22Rv1 (cell line): Measurements from ENCODE around the gene IARS2.

Experiments
- ZFX ChIP-seq: fragments of 450-650 bp; IDR thresholded peaks from 2 replicates; pipeline ENCODE4 v1.6.1; 2017; ENCODE audit warnings: antibody characterized with exemption, borderline replicate concordance
- TF ChIP-seq, protein P1 (sequence below): fragments of 450-650 bp; IDR thresholded peaks from 2 replicates; pipeline ENCODE4 v1.5.1; 2017; ENCODE audit warnings: mild to moderate bottlenecking

DNA sequence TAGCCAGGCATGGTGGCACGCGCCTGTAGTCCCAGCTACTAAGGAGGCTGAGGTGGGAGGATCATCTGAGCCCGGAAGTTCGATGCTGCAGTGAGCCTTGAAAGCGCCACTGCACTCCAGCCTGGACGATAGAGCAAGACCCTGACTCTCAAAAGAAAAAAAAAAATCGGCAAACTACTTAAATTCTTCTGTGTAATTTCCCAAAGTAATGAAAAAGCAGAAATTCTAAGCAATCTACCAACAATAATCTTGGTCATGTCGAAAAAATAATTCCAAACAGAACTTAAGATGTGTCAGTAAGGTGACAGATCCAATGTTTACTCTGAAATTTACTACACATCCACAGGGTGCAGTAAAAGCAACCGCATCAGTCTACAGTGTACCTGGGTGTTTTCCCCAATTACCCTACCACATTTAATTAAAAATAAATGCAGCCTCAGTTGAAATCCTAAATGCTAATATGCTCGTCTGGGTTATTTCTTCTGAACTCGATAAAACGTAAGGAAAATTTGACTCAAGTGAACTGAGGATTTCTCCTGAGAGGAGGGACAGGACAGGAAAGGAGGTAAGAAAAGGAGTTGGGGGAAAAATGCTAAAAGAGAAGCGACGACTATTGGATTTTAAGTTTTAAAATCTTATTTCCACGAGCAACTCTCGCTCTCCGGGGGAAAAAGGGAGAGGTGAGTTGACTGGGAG, 48.4 kb upstream of the IARS2 start:
- TF ChIP-seq, protein P1, sequence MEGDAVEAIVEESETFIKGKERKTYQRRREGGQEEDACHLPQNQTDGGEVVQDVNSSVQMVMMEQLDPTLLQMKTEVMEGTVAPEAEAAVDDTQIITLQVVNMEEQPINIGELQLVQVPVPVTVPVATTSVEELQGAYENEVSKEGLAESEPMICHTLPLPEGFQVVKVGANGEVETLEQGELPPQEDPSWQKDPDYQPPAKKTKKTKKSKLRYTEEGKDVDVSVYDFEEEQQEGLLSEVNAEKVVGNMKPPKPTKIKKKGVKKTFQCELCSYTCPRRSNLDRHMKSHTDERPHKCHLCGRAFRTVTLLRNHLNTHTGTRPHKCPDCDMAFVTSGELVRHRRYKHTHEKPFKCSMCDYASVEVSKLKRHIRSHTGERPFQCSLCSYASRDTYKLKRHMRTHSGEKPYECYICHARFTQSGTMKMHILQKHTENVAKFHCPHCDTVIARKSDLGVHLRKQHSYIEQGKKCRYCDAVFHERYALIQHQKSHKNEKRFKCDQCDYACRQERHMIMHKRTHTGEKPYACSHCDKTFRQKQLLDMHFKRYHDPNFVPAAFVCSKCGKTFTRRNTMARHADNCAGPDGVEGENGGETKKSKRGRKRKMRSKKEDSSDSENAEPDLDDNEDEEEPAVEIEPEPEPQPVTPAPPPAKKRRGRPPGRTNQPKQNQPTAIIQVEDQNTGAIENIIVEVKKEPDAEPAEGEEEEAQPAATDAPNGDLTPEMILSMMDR = no peak
- TF ChIP-seq ZFX = no peak
